ENCODE data around the gene HEXB. TPM values are rescaled to one million over a fixed set of nuclear protein-coding genes. Genes with fewer than 3 reads are reported as not detected.

HEXB gene
- polyA plus RNA-seq (ENCODE audit: insufficient read length in 12 of 12) = 10 to 100 TPM in 11 of 12 donors, not detected in 1; 33.8 to 63.9 (median 40.0) TPM
- long read RNA-seq, donor 1, transcript HEXB-209 (6 exons, 1,684 nt) = minor isoform, 12 of 190 reads
- long read RNA-seq, donor 1, transcript HEXB-201 (14 exons, 1,901 nt) = major isoform, 73 of 190 reads
- long read RNA-seq, donor 1, transcript HEXB-213 (2 exons, 876 nt) = minor isoform, 11 of 190 reads
- long read RNA-seq, donor 1, transcript HEXB-205 (3 exons, 806 nt) = minor isoform, 10 of 190 reads
- long read RNA-seq, donor 1, partial matches to known transcripts = 84 of 190 reads
- long read RNA-seq, donor 1, other reads (novel, unspliced or antisense) = 0 of 190 reads
- long read RNA-seq, donor 2, transcript HEXB-201 (14 exons, 1,901 nt) = major isoform, 13 of 14 reads
- long read RNA-seq, donor 2, partial matches to known transcripts = 0 of 14 reads
- long read RNA-seq, donor 2, other reads (novel, unspliced or antisense) = 0 of 14 reads
- long read RNA-seq, donor 3, transcript HEXB-201 (14 exons, 1,901 nt) = major isoform, 7 of 13 reads
- long read RNA-seq, donor 3, partial matches to known transcripts = 5 of 13 reads
- long read RNA-seq, donor 3, other reads (novel, unspliced or antisense) = 0 of 13 reads
- long read RNA-seq, donor 4, transcript HEXB-201 (14 exons, 1,901 nt) = major isoform, 6 of 6 reads
- long read RNA-seq, donor 4, partial matches to known transcripts = 0 of 6 reads
- long read RNA-seq, donor 4, other reads (novel, unspliced or antisense) = 0 of 6 reads
- long read RNA-seq, donor 5, transcript HEXB-201 (14 exons, 1,901 nt) = major isoform, 18 of 18 reads
- long read RNA-seq, donor 5, partial matches to known transcripts = 0 of 18 reads
- long read RNA-seq, donor 5, other reads (novel, unspliced or antisense) = 0 of 18 reads
- long read RNA-seq, donor 6, transcript HEXB-201 (14 exons, 1,901 nt) = major isoform, 6 of 8 reads
- long read RNA-seq, donor 6, partial matches to known transcripts = 0 of 8 reads
- long read RNA-seq, donor 6, other reads (novel, unspliced or antisense) = 0 of 8 reads
- long read RNA-seq, donor 7, partial matches to known transcripts = 13 of 17 reads
- long read RNA-seq, donor 7, other reads (novel, unspliced or antisense) = 0 of 17 reads
- long read RNA-seq, donor 8, transcript HEXB-201 (14 exons, 1,901 nt) = major isoform, 9 of 21 reads
- long read RNA-seq, donor 8, partial matches to known transcripts = 8 of 21 reads
- long read RNA-seq, donor 8, other reads (novel, unspliced or antisense) = 0 of 21 reads
- long read RNA-seq, donor 9, transcript HEXB-201 (14 exons, 1,901 nt) = major isoform, 5 of 12 reads
- long read RNA-seq, donor 9, partial matches to known transcripts = 6 of 12 reads
- long read RNA-seq, donor 9, other reads (novel, unspliced or antisense) = 0 of 12 reads
- long read RNA-seq, donor 10, transcript HEXB-201 (14 exons, 1,901 nt) = major isoform, 11 of 13 reads
- long read RNA-seq, donor 10, partial matches to known transcripts = 0 of 13 reads
- long read RNA-seq, donor 10, other reads (novel, unspliced or antisense) = 0 of 13 reads
- long read RNA-seq, donor 11, transcript HEXB-201 (14 exons, 1,901 nt) = major isoform, 7 of 16 reads
- long read RNA-seq, donor 11, partial matches to known transcripts = 6 of 16 reads
- long read RNA-seq, donor 11, other reads (novel, unspliced or antisense) = 0 of 16 reads

- peak; percentile 78 for DNase-seq
These were observed at the start of gene HEXB for GRCh38 chr5:74684900-74685851. Gene HEXB, plus strand, starts transcription at chr5:74685233. Its CDS starts 28 bp downstream, at chr5:74685261.

GRCh38 chr5:74636149-74636548 is 48.9 kb upstream of the HEXB start:
- DNase-seq = no peak

- DNase-seq = no peak
These were observed 48.5 kb upstream of the HEXB start for GRCh38 chr5:74636552-74636951.

- DNase-seq = no peak
These were observed 46.5 kb upstream of the HEXB start for GRCh38 chr5:74638544-74638969.

- DNase-seq = peak; percentile 43
These were observed 45.8 kb upstream of the HEXB start for GRCh38 chr5:74638970-74639806.

GRCh38 chr5:74639807-74640449 is 45.1 kb upstream of the HEXB start:
- peak; percentile 40 for DNase-seq

- DNase-seq = peak; percentile 90
These were observed 44.5 kb upstream of the HEXB start, which contains the start of gene ENC1 for GRCh38 chr5:74640450-74640953. Gene ENC1, minus strand, starts transcription at chr5:74640728. Its CDS starts 4,243 bp downstream, at chr5:74636485.

GRCh38 chr5:74640954-74641734 is 43.9 kb upstream of the HEXB start:
- DNase-seq = peak; percentile 82

- DNase-seq = peak; percentile 83
These were observed 43.1 kb upstream of the HEXB start for GRCh38 chr5:74641735-74642542.

- DNase-seq = no peak
These were observed 42.5 kb upstream of the HEXB start for GRCh38 chr5:74642543-74642863.

GRCh38 chr5:74643111-74643562 is 41.9 kb upstream of the HEXB start:
- no peak for DNase-seq

GRCh38 chr5:74647096-74647495 is 37.9 kb upstream of the HEXB start:
- DNase-seq = no peak

- peak; percentile 70 for DNase-seq
These were observed 36.2 kb upstream of the HEXB start for GRCh38 chr5:74648835-74649293.

- no peak for DNase-seq
These were observed 35.5 kb upstream of the HEXB start for GRCh38 chr5:74649421-74649973.

- DNase-seq = no peak
These were observed 33.3 kb upstream of the HEXB start for GRCh38 chr5:74651710-74652109.

- DNase-seq = no peak
These were observed 32.5 kb upstream of the HEXB start for GRCh38 chr5:74652576-74652975.
